ENCODE results near the gene NECTIN1. TPM values are rescaled to one million over a fixed set of nuclear protein-coding genes. Genes with fewer than 3 reads are reported as not detected.
A peak's percentile ranks its signal among the peaks of the same experiment; 100 is the strongest.

The NECTIN1 gene
- total and polyA plus RNA-seq, 9 donors, result 7.9 to 44.3 (median 28.2) TPM

DNA sequence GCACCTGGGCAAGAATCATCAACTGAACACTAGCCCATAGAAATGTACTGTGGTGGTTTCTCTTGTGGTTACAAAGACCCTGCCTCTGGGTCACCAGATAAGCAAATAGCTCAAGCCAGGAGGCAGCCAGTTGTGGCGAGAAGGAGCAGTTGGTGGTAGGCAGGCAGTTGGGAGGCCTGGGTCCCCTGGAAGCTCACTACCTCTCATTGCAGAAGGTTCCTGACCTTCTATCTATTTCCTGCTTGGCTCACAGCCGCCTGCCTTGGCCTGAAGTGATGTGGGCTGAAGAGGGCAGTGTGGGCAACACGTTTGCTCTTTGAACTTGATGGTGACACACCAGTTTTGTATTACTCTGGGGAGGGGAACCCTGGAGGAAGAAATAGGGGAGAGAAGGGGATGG lies 34.7 kb downstream of the NECTIN1 start:
- Histone ChIP-seq H3K4me3 (ENCODE audit: low read length) (no peak overlapping the region), H3K9me3 (replicated peaks; ENCODE audit: control insufficient read depth, low read depth, low read length) (no peaks in the 10 kb centered on the region), H3K27ac (ENCODE audit: low read length) (no peak overlapping the region), H3K4me1 (ENCODE audit: control insufficient read depth, insufficient read depth, low read length) (peaks cover 60% of the 10 kb centered on the region), H3K27me3 (ENCODE audit: control insufficient read depth, insufficient read depth, low read length) (no peaks in the 10 kb centered on the region), H3K36me3 (ENCODE audit: control insufficient read depth, insufficient read depth, low read length) (no peaks in the 10 kb centered on the region)
- WGBS (ENCODE audit: insufficient coverage), result 66% methylated on average over 3 of the region's 3 CpGs
- no peak for DNase-seq

DNA sequence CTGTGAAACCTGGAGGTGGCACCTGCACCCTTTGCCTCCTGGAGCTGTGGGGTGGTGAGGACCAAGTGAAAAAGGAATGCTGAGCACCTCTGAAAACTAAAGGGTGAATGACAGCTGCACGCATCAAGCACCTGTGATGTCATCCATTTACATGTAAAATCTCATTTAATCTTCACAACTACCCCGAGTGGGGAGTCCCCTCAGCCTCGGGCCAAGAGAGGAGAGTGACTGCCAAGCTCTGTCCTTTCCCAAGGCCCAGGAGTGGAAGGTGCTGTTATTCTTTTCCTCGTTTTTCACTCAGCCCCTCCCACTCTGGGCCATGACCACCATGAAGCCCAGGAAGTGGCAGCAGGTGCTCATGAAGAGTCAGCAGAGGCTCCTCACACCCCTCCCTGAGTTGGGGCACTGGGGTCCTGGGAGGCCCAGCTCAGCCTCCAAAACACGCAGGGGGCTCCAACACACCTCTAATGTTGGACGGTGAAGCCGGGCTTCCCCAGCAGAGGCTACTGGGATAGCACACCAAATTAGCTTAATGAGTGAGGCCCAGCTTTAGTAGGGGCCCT lies 35.7 kb downstream of the NECTIN1 start:
- DNase-seq, result no peak
- Histone ChIP-seq H3K36me3 (ENCODE audit: control insufficient read depth, insufficient read depth, low read length) (no peaks in the 10 kb centered on the region), H3K4me3 (ENCODE audit: low read length) (no peak overlapping the region), H3K4me1 (ENCODE audit: control insufficient read depth, insufficient read depth, low read length) (peaks cover 54% of the 10 kb centered on the region), H3K27me3 (ENCODE audit: control insufficient read depth, insufficient read depth, low read length) (peaks cover 2% of the 10 kb centered on the region), H3K9me3 (replicated peaks; ENCODE audit: control insufficient read depth, low read depth, low read length) (no peaks in the 10 kb centered on the region), H3K27ac (ENCODE audit: low read length) (peak overlapping the region; percentile 29)
- WGBS (ENCODE audit: insufficient coverage), result 40% methylated on average over 2 of the region's 7 CpGs

DNA sequence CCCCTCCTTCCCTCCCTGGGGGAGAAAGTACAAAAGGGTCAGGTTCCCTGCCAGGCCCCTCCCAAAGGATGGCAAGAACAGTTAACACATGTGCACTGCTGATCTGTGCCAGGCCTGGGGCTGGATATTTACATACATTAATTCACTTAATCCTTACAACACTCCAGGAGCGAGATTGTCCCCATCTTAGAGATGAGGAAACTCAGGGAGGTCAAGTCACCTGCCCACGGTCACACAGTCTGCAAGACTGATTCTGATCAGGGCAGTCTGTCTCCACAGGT lies 36.5 kb downstream of the NECTIN1 start:
- Histone ChIP-seq H3K4me1 (ENCODE audit: control insufficient read depth, insufficient read depth, low read length) (peaks cover 60% of the 10 kb centered on the region), H3K36me3 (ENCODE audit: control insufficient read depth, insufficient read depth, low read length) (no peaks in the 10 kb centered on the region), H3K27me3 (ENCODE audit: control insufficient read depth, insufficient read depth, low read length) (peaks cover 2% of the 10 kb centered on the region), H3K4me3 (ENCODE audit: low read length) (no peak overlapping the region), H3K27ac (ENCODE audit: low read length) (peak overlapping the region; percentile 65), H3K9me3 (replicated peaks; ENCODE audit: control insufficient read depth, low read depth, low read length) (no peaks in the 10 kb centered on the region)
- WGBS (ENCODE audit: insufficient coverage), result 59% methylated on average over 2 of the region's 2 CpGs
- DNase-seq, result no peak

DNA sequence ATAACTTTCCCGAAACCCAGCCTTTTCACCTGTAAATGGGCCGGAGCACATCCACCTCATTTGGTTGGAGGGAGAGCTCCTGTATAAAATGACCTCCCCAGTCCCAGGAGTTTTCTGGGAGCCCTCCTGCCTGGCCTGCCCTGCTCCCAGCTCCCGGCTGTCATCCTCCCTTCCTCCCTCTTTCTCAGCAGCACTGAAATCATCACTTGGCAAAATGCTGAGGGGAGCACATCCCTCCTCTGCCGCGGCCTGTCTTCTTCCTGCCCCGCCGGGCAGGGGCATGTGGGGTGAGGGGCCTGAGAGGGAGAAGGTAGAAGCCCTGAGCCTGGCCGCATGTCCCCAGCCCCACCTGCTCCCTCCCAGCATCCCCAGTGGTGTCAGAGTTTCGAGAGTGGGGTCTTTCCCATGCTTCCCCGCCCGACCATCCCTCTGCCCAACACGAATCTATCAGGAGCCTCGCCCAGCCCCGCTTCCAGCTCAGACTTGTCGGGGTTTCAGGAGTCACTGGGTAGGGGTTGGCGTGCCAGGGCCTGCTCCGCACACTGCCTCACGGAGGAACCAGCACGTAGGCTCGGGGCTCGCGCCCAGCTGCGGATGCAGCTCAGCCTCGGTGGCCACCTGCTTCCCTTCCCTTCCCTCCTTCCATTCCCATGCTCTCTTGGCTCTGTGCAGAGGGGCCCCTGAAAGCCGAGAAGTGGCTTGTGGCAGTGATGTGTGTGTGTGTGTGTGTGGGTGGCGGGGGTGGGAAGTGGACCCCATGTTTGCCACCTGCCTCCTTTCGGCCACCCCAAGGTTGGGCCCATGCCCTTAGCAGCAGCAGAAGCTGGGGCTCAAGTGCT lies 37.1 kb downstream of the NECTIN1 start:
- peak; percentile 52 for DNase-seq
- WGBS (ENCODE audit: insufficient coverage), result 73% methylated on average over 2 of the region's 27 CpGs
- Histone ChIP-seq H3K27ac (ENCODE audit: low read length) (peak overlapping the region; percentile 65), H3K27me3 (ENCODE audit: control insufficient read depth, insufficient read depth, low read length) (peaks cover 2% of the 10 kb centered on the region), H3K4me3 (ENCODE audit: low read length) (no peak overlapping the region), H3K9me3 (replicated peaks; ENCODE audit: control insufficient read depth, low read depth, low read length) (no peaks in the 10 kb centered on the region), H3K4me1 (ENCODE audit: control insufficient read depth, insufficient read depth, low read length) (peaks cover 66% of the 10 kb centered on the region), H3K36me3 (ENCODE audit: control insufficient read depth, insufficient read depth, low read length) (no peaks in the 10 kb centered on the region)

DNA sequence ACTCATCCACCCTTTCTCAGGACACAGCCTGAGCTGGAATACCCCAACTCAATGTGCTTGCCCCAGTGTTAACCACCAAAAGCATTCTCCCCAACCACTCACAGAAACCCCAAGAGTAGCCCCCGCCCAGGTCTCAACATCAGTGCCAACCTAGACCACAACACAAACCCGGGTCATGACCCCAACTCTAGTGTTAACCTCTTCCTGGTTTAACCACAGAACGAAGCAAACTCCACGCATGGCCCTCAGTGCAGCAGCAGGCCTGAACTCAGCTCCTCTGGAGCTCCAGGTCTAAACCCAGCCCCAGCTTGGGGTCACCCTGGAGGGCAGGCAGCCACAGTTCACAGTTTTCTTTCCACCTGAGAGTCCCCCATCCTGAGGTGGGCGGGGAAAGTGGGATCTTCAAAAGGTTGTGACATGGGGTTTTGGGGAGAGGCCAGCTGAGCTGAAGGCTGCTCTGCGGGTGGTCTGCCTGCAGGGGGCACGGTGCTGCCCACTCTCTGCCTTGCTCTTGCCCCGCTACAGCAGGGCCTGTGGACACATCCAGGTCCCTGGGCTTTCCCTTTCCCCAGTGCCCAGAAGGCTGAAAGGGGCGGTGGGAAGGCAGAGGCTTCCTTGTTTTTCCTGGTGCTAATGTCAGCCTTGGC lies 37.9 kb downstream of the NECTIN1 start:
- Histone ChIP-seq H3K9me3 (replicated peaks; ENCODE audit: control insufficient read depth, low read depth, low read length) (no peaks in the 10 kb centered on the region), H3K27ac (ENCODE audit: low read length) (peak overlapping the region; percentile 65), H3K4me1 (ENCODE audit: control insufficient read depth, insufficient read depth, low read length) (peaks cover 71% of the 10 kb centered on the region), H3K4me3 (ENCODE audit: low read length) (no peak overlapping the region), H3K36me3 (ENCODE audit: control insufficient read depth, insufficient read depth, low read length) (no peaks in the 10 kb centered on the region), H3K27me3 (ENCODE audit: control insufficient read depth, insufficient read depth, low read length) (peaks cover 2% of the 10 kb centered on the region)
- no peak for DNase-seq
- WGBS (ENCODE audit: insufficient coverage), result 61% methylated on average over 6 of the region's 9 CpGs

DNA sequence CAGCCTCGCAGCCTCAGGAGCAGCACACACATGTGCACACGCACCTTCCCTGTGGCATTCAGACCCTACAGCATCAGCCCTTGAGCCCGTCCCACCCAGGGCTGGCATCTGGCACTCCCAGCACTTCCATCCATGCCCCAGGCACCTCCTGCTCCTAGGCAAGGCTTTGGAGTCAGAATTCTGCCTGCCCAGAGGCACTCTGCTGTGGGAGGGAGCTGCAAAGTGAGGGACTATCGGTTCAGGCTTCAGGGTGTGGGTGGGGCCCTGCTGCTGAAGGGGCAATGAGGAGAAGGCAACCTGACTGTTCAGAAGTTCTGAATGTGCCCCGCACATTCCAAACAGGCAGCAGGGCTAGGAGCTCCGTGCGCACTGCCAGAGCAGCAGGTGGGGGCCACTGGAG lies 39.7 kb downstream of the NECTIN1 start:
- Histone ChIP-seq H3K9me3 (replicated peaks; ENCODE audit: control insufficient read depth, low read depth, low read length) (no peaks in the 10 kb centered on the region), H3K27me3 (ENCODE audit: control insufficient read depth, insufficient read depth, low read length) (peaks cover 2% of the 10 kb centered on the region), H3K4me3 (ENCODE audit: low read length) (no peak overlapping the region), H3K27ac (ENCODE audit: low read length) (no peak overlapping the region), H3K36me3 (ENCODE audit: control insufficient read depth, insufficient read depth, low read length) (no peaks in the 10 kb centered on the region), H3K4me1 (ENCODE audit: control insufficient read depth, insufficient read depth, low read length) (peaks cover 79% of the 10 kb centered on the region)
- DNase-seq, result no peak
- WGBS (ENCODE audit: insufficient coverage), result 78% methylated on average over 7 of the region's 7 CpGs

GRCh38 chr11:119688356-119688755 lies 40.6 kb downstream of the NECTIN1 start:
- 75% methylated on average over 3 of the region's 4 CpGs for WGBS (ENCODE audit: insufficient coverage)
- DNase-seq, result no peak
- H3K36me3 ChIP-seq (ENCODE audit: control insufficient read depth, insufficient read depth, low read length), result no peaks in the 10 kb centered on the region
- peaks cover 2% of the 10 kb centered on the region for H3K27me3 ChIP-seq (ENCODE audit: control insufficient read depth, insufficient read depth, low read length)
- no peak overlapping the region for H3K4me3 ChIP-seq (ENCODE audit: low read length)
- H3K27ac ChIP-seq (ENCODE audit: low read length), result no peak overlapping the region
- H3K4me1 ChIP-seq (ENCODE audit: control insufficient read depth, insufficient read depth, low read length), result peaks cover 75% of the 10 kb centered on the region
- H3K9me3 ChIP-seq (replicated peaks; ENCODE audit: control insufficient read depth, low read depth, low read length), result no peaks in the 10 kb centered on the region

- Histone ChIP-seq H3K27me3 (ENCODE audit: control insufficient read depth, insufficient read depth, low read length) (peaks cover 2% of the 10 kb centered on the region), H3K4me3 (ENCODE audit: low read length) (no peak overlapping the region), H3K4me1 (ENCODE audit: control insufficient read depth, insufficient read depth, low read length) (peaks cover 67% of the 10 kb centered on the region), H3K27ac (ENCODE audit: low read length) (no peak overlapping the region), H3K36me3 (ENCODE audit: control insufficient read depth, insufficient read depth, low read length) (no peaks in the 10 kb centered on the region), H3K9me3 (replicated peaks; ENCODE audit: control insufficient read depth, low read depth, low read length) (no peaks in the 10 kb centered on the region)
- WGBS (ENCODE audit: insufficient coverage), result 29% methylated on average over 7 of the region's 15 CpGs
- DNase-seq, result no peak
Observed at GRCh38 chr11:119687373-119688046, 41.5 kb downstream of the NECTIN1 start.

GRCh38 chr11:119686177-119686882 lies 42.7 kb downstream of the NECTIN1 start:
- no peaks in the 10 kb centered on the region for H3K9me3 ChIP-seq (replicated peaks; ENCODE audit: control insufficient read depth, low read depth, low read length)
- H3K4me1 ChIP-seq (ENCODE audit: control insufficient read depth, insufficient read depth, low read length), result peaks cover 66% of the 10 kb centered on the region
- DNase-seq, result no peak
- WGBS (ENCODE audit: insufficient coverage), result 89% methylated on average over 14 of the region's 19 CpGs
- H3K36me3 ChIP-seq (ENCODE audit: control insufficient read depth, insufficient read depth, low read length), result no peaks in the 10 kb centered on the region
- no peak overlapping the region for H3K4me3 ChIP-seq (ENCODE audit: low read length)
- no peak overlapping the region for H3K27ac ChIP-seq (ENCODE audit: low read length)
- H3K27me3 ChIP-seq (ENCODE audit: control insufficient read depth, insufficient read depth, low read length), result peaks cover 2% of the 10 kb centered on the region

Data from muscle of leg (tissue), 11 donors.